Activated CD4-positive, alpha-beta T cell treated with anti-CD3 and anti-CD28 coated beads for 48 hours (primary cell): Measurements from ENCODE around the gene ZNF618.
"Not testable (repeated sequence)": the region's sequence is repeated elsewhere in the genome, so short reads cannot be mapped to it uniquely, and the experiment has no call there.

Source experiments
- DNase-seq: peaks from one replicate; pipeline ENCODE4 v3.0.0-alpha.2; 2020

Gene ZNF618

GRCh38 chr9:114071197-114071795, 195.2 kb downstream of the ZNF618 start:
- no peak for DNase-seq

- DNase-seq, result no peak
Observed at GRCh38 chr9:114072184-114073140, 196.4 kb downstream of the ZNF618 start.

DNA sequence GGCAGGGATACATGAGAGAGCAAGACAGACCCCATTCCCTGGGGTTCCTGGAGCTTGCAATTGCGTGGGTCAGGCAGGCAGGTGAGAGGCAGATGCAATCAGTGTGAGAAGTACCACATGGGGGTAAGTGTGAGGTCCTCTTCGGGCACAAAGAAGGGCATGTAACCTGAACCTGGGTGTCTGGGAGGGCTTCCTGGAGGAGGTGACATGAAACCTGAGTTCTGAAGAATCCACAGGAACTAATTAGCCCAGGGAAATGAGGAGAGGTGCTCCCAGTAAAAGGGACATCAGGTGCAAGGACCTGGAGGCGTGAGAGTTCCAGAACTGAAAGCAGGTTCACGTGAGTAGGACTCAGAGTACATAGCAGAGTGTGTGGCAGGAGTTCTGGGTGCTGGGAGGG, 199.5 kb downstream of the ZNF618 start:
- no peak for DNase-seq

DNA sequence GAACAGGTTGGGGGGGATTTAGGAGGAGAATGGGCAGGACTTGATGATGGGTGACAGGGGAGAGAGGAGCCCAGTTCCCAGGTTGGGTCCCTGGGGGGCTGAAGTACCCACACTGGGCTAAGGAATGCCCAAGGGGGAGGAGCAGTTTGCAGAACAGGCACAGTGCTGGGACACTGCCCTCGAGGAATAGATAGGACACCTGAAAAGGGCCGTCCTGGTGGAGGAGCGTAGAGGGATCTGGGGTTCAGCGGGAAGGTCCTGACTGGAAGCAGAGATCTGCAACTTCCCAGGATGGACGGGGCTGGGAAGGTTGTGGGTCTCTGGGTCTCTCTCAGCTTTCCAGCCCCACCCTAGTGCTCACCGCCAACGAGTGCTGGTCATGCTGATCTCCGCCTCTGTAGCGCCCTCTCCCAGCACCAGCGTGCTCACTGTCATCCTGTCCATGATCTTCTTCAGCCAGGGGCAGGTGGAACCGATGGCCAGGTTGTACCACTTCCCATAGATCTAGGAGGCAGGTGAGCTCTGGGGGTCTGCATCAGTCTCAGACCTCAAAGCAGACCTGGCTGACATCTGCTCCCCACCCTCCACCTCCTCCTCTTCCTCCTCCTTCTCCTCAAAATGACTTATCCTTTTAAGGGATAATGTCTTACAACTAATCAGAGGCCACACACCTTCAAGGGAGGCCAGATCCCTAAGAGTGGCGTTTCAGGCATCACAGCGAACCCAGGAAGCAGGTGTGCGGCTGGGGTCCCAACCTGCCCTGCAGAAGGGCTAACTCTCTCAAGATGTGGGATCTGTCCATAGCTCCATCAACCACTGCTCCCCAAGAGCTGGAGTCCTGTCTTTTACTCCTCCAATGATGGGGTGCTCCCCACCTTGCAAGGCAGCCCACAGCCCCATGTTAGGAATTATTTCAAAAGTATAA, 200.4 kb downstream of the ZNF618 start:
- DNase-seq, result no peak

DNA sequence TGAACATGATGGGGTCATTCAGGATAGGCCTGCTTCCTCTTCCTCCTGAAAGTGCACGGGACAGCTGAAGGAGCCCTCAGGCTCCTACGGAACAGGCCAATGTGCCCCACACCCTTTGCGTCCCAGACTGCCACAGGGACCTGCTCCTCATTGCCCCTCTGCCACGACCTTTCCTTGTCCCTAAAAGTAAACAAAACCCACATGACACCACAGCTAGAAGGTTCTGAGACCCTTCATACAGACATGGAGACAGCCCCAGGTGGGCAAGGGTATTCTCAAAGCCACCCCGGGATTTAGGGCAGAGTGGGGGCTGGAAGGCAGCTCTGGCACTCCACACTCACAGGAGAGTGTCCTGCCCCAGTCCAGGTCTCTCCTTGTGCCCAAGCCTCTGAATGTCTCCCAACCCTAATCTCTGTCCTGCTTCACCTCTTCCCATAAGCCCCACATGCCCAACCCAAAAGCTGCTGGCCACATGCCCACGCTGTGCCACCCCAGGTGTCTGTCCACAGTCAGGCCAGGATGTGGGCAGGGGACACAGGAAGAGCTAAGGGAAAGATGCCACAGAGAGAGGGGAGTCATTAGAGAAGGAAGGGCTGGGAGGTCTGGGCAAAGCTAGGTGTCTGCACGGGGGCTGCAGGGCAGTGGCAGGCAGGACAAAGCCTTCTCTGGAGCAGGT, 201.2 kb downstream of the ZNF618 start:
- DNase-seq, result no peak

- no peak for DNase-seq
Observed at GRCh38 chr9:114078021-114078780, 202.1 kb downstream of the ZNF618 start, which contains the start of gene AMBP. Gene AMBP, minus strand, starts transcription at chr9:114078300. Its CDS starts 91 bp downstream, at chr9:114078209.

GRCh38 chr9:114078781-114079156, 202.7 kb downstream of the ZNF618 start:
- DNase-seq, result no peak

DNA sequence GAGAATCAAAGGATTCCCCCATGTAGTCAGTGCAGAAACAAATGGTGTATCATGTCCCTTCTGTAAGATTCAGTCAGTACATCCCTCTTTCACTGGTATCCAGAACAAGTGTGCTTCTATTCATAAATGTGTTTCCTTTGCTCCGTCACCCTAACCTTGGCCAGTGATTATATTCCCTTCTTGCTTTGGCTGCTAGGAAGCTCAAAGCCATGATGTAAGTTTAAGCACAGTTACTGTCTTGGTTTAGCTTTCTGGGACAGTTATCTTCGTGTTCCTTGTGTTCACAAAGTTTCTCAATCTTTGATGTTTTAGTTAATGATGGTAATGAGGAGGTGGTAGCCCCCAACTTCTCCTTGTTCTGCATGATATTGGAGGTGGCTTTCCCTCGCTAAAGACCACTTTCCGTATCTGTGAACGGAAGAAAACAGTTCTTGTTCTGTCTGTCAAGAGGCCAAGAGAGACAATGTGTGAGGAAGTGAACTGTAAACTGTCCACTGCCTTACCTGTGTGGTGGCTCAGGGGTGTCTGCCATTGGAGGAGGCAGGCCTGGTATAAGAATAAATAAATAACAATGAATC, 204.2 kb downstream of the ZNF618 start:
- DNase-seq, result no peak

- no peak for DNase-seq
Observed at GRCh38 chr9:114080773-114081440, 204.8 kb downstream of the ZNF618 start.

DNA sequence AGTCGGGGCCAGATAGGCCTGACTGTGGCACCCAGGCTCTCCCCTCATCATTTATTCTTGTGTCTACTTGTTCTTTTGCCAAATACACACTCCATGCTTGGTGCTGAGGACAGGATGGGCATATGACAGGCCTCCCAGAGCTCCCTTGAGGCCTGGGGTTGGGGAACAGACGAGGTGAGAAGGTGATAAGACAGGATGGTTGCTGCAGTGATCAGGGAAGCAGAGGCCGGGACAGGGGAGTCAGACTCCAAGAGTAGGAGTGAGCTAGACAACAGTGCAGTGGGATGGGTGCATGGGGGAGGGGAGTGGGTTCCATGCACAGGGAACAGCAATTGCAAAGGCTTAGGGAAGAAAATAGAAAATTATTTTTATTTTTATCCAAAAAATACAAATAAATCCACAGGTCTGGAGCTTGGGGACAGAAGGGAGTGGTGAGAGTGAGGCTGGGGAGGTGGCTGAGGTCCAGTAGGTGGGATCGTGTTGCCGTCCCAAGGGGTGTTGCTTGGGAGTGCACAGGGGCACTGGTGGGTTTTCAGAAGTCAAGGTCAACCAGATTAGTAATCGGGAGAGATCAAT, 205.4 kb downstream of the ZNF618 start:
- DNase-seq, result no peak

- DNase-seq, result peak; percentile 90
Observed at GRCh38 chr9:114082017-114082762, 206.1 kb downstream of the ZNF618 start.

- DNase-seq, result not testable (repeated sequence)
Observed at GRCh38 chr9:114082763-114083412, 206.8 kb downstream of the ZNF618 start.

- no peak for DNase-seq
Observed at GRCh38 chr9:114083666-114084065, 207.6 kb downstream of the ZNF618 start.

DNA sequence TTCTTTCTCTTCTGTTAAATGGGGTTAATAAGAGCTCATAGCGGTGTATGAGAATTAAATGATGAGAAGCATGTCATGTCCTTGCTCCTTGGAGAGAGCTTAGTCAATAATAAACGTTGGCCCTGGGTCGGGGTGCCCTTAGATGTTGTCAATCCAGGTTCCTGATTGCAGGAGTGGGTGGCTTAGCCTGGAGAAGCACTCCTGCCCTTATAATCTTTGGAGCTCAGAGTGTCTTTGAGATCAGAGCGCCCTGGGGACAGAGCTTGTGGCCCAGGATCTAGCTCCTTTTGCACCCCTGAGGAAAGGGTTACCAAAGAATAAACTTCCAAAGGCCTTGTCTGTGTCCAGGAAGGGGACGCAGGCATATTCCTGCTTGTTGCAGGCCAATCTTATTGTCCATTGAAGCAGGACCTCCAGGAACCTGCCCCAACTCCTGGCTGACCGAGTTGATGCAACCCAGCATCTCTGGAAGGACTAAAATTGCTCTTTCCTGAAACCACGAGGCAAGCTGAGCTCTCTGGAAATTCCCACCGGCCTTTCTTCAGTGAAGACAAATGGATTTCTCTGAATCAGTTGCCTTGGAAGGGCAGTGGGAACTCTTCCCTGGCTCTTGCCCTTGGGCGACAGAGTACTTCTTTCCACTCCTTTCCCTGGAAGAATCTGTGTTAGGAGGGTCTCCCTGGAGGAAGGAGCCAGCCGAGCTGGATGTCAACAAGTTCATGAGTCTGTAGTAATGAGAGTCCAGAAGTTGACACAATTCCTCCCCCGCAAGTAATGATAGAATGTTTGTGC, 208.4 kb downstream of the ZNF618 start:
- no peak for DNase-seq

DNA sequence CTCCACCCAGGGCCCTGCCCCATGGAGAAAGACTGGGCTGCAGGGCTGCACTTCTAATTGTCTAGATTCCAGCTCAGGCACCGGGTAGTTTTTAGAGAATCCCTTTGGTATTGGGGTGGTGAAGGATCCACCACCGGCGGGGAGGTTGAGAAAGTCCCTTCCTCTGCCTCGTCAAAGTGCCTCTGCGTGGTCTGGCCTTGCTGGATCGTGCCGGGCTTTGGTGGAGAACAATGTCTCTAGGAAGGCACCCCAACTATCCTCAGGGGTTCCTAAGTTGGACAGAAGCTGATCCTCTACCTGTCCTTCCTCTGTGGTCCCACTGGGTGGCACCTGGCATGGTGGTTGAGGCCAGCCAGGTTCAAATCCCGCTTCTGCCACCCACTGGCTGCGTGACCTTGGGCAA, 209.3 kb downstream of the ZNF618 start:
- DNase-seq, result no peak

DNA sequence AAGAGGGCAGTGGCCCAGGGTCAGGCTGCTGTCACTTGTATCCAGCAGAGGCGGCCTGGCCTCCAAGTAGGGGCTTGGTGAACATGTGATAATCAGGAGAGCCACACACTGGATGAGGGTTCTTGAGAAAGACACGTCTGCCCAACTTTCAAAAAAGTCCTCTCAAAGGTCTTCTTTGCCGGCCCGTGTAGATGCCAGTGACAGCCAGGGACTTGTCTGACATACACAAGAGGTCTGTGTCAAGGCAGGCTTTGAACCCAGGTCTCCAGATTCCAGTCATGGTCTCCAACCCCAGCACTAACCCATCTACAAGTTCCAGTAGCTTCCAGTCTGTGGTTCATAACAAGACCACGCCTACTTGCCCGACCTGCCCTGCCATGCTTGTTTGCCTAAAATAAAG, 209.9 kb downstream of the ZNF618 start:
- DNase-seq, result no peak

DNA sequence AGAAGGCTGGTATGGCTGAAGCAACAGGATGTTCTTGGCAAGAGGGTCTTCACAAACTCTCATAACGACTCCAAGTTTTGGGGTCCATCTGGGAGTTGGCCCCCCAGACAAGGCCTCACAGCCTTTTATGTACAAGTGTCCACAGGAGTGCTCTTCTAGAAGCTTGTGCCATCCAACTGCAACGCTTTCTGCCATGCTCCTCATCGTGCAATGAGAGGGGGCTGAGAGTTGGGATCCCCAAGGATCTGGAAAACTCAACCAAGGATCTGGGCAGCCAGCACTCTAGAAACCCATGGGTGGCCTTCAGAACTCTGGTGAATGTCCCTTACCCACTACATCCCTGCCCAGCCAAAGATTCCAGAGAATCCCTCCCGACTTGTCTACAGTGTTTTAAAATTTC, 210.5 kb downstream of the ZNF618 start:
- DNase-seq, result no peak

- DNase-seq, result no peak
Observed at GRCh38 chr9:114087721-114088120, 211.6 kb downstream of the ZNF618 start.
